NCI-H2196 treated with DMSO at 0.1 percent for 48 hours (cell line): ENCODE results near the gene PSMC3IP.
A peak's percentile ranks its signal among the peaks of the same experiment; 100 is the strongest.
"Not testable (repeated sequence)": the region's sequence is repeated elsewhere in the genome, so short reads cannot be mapped to it uniquely, and the experiment has no call there.

Experiments used
- DNase-seq: peaks from one replicate; lab custom pipeline; 2025; ENCODE audit not compliant: unreplicated experiment; lab: John Stamatoyannopoulos, UW

Gene PSMC3IP

GRCh38 chr17:42577532-42578281 is at the start of gene PSMC3IP:
Gene PSMC3IP (minus strand): TSS chr17:42577729. CDS start chr17:42577686, 43 bp downstream.
- DNase-seq, result peak; percentile 68

GRCh38 chr17:42623732-42624596 is 46.4 kb upstream of the PSMC3IP start:
- DNase-seq, result peak; percentile 26

- DNase-seq, result no peak
Measured at GRCh38 chr17:42623271-42623670, 45.7 kb upstream of the PSMC3IP start.

DNA sequence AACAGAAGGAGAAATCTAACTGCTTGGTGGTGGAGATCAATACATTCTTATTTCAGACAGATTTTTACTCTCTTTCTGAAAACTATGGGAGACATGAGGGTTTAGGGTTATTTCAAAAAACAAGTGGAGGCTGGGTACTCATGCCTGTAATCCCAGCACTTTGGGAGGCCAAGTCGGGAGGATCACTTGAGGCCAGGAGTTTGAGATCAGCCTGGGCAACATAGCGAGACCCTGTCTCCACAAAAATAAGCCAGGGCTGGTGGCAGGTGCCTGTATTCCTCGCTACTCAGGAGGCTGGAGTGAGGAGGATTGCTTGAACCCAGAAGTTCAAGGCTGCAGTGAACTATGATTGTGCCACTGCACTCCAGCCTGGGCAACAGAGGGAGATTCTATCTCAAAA is 44.5 kb upstream of the PSMC3IP start:
- not testable (repeated sequence) for DNase-seq

DNA sequence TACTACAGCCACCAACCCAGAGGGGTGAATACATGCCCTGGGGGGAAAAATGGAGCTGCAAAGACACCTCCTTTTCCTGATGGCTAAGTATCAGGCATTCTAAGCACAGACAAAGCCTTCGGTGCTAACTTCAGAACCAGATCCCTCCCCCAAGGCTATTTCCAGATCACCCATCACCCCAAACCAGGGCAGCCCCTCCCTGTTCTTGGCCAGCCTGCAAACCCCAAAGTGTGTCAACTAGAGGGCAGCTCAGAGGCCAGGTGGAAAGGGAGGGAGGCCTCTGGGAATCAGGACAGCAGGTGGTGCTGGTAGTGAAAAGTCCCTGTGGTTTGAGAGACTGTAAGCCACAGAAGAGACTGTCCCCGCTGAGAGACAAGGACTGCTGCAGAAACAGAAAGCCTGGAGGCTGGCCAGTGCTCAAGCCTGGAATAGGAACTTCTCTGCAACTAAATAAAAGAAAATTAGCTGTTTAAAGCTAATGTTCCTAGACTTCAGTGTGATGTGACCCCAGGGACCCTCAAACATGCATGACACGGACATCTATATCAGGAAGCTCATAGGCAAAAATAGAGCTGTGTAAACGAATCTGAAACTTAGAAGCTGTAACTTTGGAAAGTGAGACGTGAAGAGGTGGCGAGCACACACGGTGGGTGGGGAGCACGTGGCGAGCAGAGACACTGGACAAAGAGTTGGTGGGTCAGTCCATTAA is 41.1 kb upstream of the PSMC3IP start:
- peak; percentile 52 for DNase-seq

- no peak for DNase-seq
Measured at GRCh38 chr17:42617956-42618431, 40.5 kb upstream of the PSMC3IP start.

- no peak for DNase-seq
Measured at GRCh38 chr17:42613699-42614295, 36.3 kb upstream of the PSMC3IP start.

GRCh38 chr17:42612013-42612412 is 34.5 kb upstream of the PSMC3IP start:
- no peak for DNase-seq

DNA sequence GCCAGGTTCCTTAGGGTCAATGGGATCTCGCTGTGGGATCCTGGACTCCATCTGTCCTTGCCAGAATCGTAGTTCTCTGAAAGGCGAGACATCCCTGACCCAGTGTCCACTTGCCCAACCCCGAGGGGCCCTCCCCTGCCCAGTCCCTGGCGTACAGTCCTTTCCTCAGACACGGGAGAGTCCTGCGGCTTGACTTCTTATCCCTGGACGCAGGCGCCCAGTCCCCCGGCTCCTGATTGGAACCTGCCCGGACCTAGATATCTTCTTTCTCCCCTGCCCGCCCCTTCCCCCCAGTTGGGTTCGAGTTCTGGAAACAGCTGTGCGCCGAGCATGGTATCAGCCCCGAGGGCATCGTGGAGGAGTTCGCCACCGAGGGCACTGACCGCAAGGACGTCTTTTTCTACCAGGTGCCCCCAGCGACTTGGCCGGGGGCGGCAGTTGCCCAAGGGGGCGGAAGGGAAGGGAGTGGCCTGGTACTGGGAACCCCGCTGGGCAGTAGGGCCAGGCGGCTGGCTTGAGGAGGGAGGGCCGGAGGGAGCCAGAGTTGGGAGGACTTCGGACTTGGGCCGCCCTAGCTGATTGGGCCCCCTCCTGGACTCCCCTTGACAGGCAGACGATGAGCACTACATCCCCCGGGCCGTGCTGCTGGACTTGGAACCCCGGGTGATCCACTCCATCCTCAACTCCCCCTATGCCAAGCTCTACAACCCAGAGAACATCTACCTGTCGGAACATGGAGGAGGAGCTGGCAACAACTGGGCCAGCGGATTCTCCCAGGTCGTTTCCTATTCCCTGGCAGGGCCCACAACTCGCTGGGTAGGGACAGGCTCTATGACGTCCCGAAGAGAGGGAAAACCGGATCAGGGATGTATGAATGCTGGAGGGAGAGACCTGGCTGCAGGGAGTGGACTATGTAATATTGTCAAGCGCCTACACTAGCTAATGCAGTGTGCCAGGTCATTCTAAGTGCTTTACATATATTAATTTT is 32.6 kb upstream of the PSMC3IP start:
- DNase-seq, result not testable (repeated sequence)

GRCh38 chr17:42609182-42609813 is 31.8 kb upstream of the PSMC3IP start, which contains the start of the genes RETREG3 and TUBG1:
Gene RETREG3 (minus strand): TSS chr17:42609374. CDS start chr17:42609324, 50 bp downstream.
Gene TUBG1 (plus strand): TSS chr17:42609683. CDS start chr17:42609738, 55 bp downstream.
- DNase-seq, result peak; percentile 78

GRCh38 chr17:42608305-42609181 is 31.0 kb upstream of the PSMC3IP start:
- no peak for DNase-seq

GRCh38 chr17:42607769-42608168 is 30.2 kb upstream of the PSMC3IP start:
- no peak for DNase-seq

DNA sequence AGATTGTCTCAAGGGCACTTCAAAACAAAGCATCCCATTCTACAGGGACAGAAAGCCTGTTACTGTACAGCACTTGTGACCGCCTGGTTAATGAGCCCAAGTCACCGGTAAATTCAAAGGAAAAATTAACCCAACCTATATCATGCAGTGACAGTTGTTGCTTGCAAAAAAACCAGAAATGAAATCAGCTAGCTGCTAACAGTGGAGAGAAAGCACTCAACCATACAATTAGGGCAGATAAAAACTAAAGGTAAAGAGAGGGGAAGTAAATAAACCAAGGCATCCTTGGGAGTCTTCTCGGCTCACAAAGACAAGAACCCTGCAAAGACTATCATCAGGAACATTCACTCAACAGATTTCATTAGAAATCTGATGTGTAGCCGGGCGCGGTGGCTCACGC is 25.8 kb upstream of the PSMC3IP start:
- no peak for DNase-seq

- DNase-seq, result peak; percentile 19
Measured at GRCh38 chr17:42598905-42599304, 21.4 kb upstream of the PSMC3IP start.

DNA sequence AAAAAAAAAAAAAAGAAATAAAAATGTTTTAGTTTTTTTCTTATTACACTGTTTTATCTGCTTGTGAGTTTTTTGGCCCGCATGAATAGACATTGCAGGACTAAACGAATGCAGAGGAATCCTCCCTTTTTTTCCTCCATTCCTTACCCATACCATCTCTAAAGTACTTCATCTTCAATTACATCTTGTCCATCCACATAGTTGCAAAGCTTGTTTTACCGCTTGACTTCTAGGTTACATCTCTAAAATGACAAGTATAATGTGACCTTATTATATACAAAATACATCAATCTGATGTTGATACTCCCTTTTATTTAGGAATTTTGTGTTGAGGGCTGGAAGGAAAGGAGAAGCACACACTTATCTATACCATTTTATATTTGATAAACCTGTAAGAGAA is 18.9 kb upstream of the PSMC3IP start:
- no peak for DNase-seq

GRCh38 chr17:42591411-42591810 is 13.9 kb upstream of the PSMC3IP start:
- DNase-seq, result no peak

DNA sequence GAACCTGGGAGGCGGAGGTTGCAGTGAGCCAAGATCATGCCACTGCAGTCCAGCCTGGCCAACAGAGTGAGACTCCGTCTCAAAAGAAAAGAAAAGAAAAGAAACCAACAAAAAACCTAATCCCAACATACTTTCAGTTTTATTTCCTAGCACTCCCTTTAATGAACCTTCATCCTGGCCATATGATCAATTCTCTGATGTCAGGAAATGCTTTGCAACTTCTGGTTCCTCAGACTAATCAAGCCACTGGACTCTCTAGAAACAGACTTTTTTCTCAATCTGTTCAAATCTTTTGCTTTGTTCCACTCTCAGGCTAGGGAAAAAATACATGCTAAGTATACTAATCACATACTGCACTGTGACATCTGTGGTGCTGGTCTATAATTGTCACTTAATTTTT is 13.4 kb upstream of the PSMC3IP start:
- DNase-seq, result no peak
